HL-60 (cell line): ENCODE data around the gene ANO10.

Experiments
- CTCF ChIP-seq: IDR thresholded peaks from one replicate; pipeline ENCODE4 v1.5.1; 2011; ENCODE audit warnings: low read length, control low read depth, inconsistent platforms; ENCODE audit not compliant: insufficient read depth
- GABPA ChIP-seq: IDR thresholded peaks from 2 replicates; pipeline ENCODE4 v1.6.1; 2012; ENCODE audit warnings: low read depth
- POLR2AphosphoS5 ChIP-seq: IDR thresholded peaks from 2 replicates; pipeline ENCODE4 v1.6.1; 2012; ENCODE audit warnings: low read depth
- TF ChIP-seq, protein P1 (sequence below): IDR thresholded peaks from 2 replicates; pipeline ENCODE4 v1.6.1; 2012; ENCODE audit warnings: low read depth; ENCODE audit not compliant: insufficient replicate concordance

GRCh38 chr3:43320288-43320687, 301.5 kb downstream of the ANO10 start:
- TF ChIP-seq CTCF = no peak
- TF ChIP-seq POLR2AphosphoS5 = no peak
- TF ChIP-seq GABPA = no peak
- TF ChIP-seq, protein P1, sequence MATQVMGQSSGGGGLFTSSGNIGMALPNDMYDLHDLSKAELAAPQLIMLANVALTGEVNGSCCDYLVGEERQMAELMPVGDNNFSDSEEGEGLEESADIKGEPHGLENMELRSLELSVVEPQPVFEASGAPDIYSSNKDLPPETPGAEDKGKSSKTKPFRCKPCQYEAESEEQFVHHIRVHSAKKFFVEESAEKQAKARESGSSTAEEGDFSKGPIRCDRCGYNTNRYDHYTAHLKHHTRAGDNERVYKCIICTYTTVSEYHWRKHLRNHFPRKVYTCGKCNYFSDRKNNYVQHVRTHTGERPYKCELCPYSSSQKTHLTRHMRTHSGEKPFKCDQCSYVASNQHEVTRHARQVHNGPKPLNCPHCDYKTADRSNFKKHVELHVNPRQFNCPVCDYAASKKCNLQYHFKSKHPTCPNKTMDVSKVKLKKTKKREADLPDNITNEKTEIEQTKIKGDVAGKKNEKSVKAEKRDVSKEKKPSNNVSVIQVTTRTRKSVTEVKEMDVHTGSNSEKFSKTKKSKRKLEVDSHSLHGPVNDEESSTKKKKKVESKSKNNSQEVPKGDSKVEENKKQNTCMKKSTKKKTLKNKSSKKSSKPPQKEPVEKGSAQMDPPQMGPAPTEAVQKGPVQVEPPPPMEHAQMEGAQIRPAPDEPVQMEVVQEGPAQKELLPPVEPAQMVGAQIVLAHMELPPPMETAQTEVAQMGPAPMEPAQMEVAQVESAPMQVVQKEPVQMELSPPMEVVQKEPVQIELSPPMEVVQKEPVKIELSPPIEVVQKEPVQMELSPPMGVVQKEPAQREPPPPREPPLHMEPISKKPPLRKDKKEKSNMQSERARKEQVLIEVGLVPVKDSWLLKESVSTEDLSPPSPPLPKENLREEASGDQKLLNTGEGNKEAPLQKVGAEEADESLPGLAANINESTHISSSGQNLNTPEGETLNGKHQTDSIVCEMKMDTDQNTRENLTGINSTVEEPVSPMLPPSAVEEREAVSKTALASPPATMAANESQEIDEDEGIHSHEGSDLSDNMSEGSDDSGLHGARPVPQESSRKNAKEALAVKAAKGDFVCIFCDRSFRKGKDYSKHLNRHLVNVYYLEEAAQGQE = no peak
